A673 (cell line): ENCODE data around the gene STING1.

Source experiments
- EZH2 ChIP-seq: fragments of 200-600 bp; sonication (generic); IDR thresholded peaks from 2 replicates; pipeline ENCODE4 v1.6.1; 2017; ENCODE audit warnings: borderline replicate concordance, low read depth, mild to moderate bottlenecking, mixed read lengths, antibody characterized with exemption, low read length; ENCODE audit not compliant: poor library complexity, severe bottlenecking
- TF ChIP-seq, protein P1 (sequence below): fragments of 300-800, 200-600 bp; sonication (generic); conservative IDR thresholded peaks from 2 replicates; pipeline ENCODE4 v1.5.1; 2017; ENCODE audit warnings: low read depth, mild to moderate bottlenecking, antibody characterized with exemption, low read length, moderate library complexity, mixed read lengths

DNA sequence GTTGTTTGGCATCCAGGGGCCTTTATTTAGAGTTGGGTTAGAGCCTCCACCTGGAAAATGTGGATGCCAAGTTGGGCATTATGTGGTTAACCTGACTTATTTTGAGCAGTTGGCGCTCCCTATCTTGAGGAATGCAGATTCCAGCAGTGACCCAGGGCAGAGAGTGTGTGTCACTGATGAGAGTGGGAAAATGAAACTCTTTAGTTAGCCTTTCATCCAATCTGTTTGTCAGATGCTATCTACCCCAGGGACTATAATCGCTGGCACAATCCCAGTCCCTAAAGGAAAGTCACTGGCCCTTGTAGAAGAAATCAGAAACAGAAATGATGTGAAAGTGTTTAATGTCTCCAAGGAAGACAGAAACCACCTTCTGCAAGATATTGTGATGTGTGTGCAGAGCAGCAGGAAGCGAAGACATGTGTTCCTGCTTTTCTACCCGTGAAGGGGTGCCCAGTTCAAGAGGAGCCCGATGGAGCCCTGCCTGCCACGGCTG, 10.2 kb upstream of the STING1 start:
- TF ChIP-seq EZH2, result no peak
- TF ChIP-seq, protein P1, sequence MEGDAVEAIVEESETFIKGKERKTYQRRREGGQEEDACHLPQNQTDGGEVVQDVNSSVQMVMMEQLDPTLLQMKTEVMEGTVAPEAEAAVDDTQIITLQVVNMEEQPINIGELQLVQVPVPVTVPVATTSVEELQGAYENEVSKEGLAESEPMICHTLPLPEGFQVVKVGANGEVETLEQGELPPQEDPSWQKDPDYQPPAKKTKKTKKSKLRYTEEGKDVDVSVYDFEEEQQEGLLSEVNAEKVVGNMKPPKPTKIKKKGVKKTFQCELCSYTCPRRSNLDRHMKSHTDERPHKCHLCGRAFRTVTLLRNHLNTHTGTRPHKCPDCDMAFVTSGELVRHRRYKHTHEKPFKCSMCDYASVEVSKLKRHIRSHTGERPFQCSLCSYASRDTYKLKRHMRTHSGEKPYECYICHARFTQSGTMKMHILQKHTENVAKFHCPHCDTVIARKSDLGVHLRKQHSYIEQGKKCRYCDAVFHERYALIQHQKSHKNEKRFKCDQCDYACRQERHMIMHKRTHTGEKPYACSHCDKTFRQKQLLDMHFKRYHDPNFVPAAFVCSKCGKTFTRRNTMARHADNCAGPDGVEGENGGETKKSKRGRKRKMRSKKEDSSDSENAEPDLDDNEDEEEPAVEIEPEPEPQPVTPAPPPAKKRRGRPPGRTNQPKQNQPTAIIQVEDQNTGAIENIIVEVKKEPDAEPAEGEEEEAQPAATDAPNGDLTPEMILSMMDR, result no peak
